Osteocyte (in vitro differentiated cells): ENCODE data around the gene DYNC1H1. TPM values are rescaled to one million over a fixed set of nuclear protein-coding genes. Genes with fewer than 3 reads are reported as not detected.
"Not testable (repeated sequence)": the region's sequence is repeated elsewhere in the genome, so short reads cannot be mapped to it uniquely, and the experiment has no call there.

Source experiments
- DNase-seq: peaks from one replicate; pipeline ENCODE4 v3.0.0; 2021; ENCODE audit warnings: mixed read lengths; ENCODE audit not compliant: unreplicated experiment; ENCODE audit errors: extremely low spot score
- H3K27ac Mint-ChIP-seq: one replicate; pipeline ENCODE4 v1.8.0; 2021; ENCODE audit warnings: mild to moderate bottlenecking, mixed read lengths; ENCODE audit not compliant: unreplicated experiment
- H3K27me3 Mint-ChIP-seq: one replicate; pipeline ENCODE4 v1.8.0; 2021; ENCODE audit warnings: mixed read lengths; ENCODE audit not compliant: unreplicated experiment
- H3K36me3 Mint-ChIP-seq: one replicate; pipeline ENCODE4 v1.8.0; 2021; ENCODE audit warnings: mixed read lengths; ENCODE audit not compliant: unreplicated experiment
- H3K4me1 Mint-ChIP-seq: one replicate; pipeline ENCODE4 v1.8.0; 2021; ENCODE audit warnings: mixed read lengths; ENCODE audit not compliant: unreplicated experiment
- H3K4me3 Mint-ChIP-seq: one replicate; pipeline ENCODE4 v1.8.0; 2021; ENCODE audit warnings: mild to moderate bottlenecking, moderate library complexity, mixed read lengths; ENCODE audit not compliant: unreplicated experiment
- H3K9me3 Mint-ChIP-seq: one replicate; pipeline ENCODE4 v1.8.0; 2021; ENCODE audit warnings: mixed read lengths; ENCODE audit not compliant: unreplicated experiment
- total RNA-seq: library from RNA; stranded (reverse); gene quantifications from 2 replicates; pipeline ENCODE4 v1.2.1, GENCODE V29; 2021
- TF ChIP-seq, protein P1 (sequence below): fragments of 200-600 bp; sonication (generic); IDR thresholded peaks from 2 replicates; pipeline ENCODE4 v1.5.0; 2021; ENCODE audit warnings: antibody characterized with exemption, mild to moderate bottlenecking, moderate library complexity

The DYNC1H1 gene
- total RNA-seq, 1 donor from 2014 or later, result 821 TPM

DNA sequence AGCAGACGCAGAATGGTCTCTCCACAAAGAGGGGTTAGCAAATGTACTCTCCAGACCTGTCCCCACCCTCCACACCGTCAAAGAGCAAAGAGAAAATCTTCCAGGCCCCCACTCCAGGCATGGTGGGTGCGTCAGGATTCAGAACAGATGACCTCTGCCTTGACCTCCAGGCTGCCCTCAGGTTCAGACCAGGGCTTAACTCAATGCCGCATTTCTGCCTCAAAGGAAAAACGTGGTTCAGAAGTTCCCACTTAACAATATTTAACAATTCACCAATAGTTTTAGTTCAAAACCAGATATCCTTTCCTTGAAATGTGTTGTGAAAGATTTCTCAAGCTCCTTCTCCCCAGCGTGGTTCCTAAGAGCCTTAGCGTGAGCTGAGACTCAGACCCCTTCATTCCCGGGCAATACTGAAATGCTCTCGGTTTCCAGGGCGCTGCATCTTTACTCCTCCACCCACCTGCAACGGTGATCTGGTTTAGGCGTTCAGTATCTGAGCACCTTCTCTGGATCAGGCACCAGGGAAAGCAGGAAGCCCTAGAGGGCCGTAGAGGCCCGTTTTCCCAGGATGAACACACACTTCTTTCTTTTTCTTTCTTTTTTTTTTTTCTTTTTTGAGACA lies 99.5 kb downstream of the DYNC1H1 start:
- H3K4me1 Mint-ChIP-seq, result peaks cover 4% of the 10 kb centered on the region
- no peak for DNase-seq
- no peak overlapping the region for H3K27ac Mint-ChIP-seq
- no peaks in the 10 kb centered on the region for H3K9me3 Mint-ChIP-seq
- H3K4me3 Mint-ChIP-seq, result no peak overlapping the region
- H3K27me3 Mint-ChIP-seq, result no peaks in the 10 kb centered on the region
- TF ChIP-seq, protein P1, sequence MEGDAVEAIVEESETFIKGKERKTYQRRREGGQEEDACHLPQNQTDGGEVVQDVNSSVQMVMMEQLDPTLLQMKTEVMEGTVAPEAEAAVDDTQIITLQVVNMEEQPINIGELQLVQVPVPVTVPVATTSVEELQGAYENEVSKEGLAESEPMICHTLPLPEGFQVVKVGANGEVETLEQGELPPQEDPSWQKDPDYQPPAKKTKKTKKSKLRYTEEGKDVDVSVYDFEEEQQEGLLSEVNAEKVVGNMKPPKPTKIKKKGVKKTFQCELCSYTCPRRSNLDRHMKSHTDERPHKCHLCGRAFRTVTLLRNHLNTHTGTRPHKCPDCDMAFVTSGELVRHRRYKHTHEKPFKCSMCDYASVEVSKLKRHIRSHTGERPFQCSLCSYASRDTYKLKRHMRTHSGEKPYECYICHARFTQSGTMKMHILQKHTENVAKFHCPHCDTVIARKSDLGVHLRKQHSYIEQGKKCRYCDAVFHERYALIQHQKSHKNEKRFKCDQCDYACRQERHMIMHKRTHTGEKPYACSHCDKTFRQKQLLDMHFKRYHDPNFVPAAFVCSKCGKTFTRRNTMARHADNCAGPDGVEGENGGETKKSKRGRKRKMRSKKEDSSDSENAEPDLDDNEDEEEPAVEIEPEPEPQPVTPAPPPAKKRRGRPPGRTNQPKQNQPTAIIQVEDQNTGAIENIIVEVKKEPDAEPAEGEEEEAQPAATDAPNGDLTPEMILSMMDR, result no peak
- H3K36me3 Mint-ChIP-seq, result no peaks in the 10 kb centered on the region

DNA sequence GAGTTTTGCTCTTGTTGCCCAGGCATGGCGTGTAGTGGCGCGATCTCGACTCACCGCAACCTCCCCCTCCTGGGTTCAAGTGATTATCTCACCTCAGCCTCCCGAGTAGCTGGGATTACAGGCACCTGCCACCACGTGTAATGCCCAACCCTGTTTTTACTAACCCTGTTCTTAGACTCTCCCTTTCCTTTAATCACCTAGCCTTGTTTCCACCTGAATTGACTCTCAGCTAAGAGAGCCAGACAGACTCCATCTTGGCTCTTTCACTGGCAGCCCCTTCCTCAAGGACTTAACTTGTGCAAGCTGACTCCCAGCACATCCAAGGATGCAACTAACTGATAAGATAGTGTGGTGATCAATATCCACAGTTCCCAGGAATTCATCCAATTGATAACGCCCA lies 100.2 kb downstream of the DYNC1H1 start:
- H3K36me3 Mint-ChIP-seq, H3K27me3 Mint-ChIP-seq, H3K27ac Mint-ChIP-seq, H3K9me3 Mint-ChIP-seq, H3K4me3 Mint-ChIP-seq, H3K4me1 Mint-ChIP-seq, DNase-seq: not testable (repeated sequence)

DNA sequence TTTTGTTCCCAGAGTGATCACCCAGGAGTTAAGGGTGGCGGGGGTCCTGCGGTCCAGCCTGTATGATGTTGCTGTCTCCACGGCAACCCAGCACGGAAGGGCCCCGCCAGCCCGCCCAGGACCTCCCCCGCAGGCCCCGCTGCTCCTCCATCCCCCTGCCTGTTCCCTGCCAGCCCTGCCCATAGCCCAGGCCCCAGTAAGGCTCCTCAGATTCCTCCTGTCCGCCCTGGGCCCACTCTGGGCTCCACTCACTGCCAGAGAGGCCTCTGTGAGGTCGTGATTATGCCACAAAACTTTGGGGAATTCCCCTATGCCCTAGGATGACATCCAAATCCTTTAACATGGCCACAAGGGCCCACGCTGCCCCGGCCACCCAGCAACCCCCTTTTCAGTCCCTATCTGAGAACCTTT lies 101.7 kb downstream of the DYNC1H1 start:
- Mint-ChIP-seq H3K36me3 (no peaks in the 10 kb centered on the region), H3K9me3 (no peaks in the 10 kb centered on the region), H3K27me3 (no peaks in the 10 kb centered on the region), H3K4me3 (no peak overlapping the region), H3K27ac (no peak overlapping the region), H3K4me1 (peaks cover 4% of the 10 kb centered on the region)
- DNase-seq, result no peak
- TF ChIP-seq, protein P1, result no peak

DNA sequence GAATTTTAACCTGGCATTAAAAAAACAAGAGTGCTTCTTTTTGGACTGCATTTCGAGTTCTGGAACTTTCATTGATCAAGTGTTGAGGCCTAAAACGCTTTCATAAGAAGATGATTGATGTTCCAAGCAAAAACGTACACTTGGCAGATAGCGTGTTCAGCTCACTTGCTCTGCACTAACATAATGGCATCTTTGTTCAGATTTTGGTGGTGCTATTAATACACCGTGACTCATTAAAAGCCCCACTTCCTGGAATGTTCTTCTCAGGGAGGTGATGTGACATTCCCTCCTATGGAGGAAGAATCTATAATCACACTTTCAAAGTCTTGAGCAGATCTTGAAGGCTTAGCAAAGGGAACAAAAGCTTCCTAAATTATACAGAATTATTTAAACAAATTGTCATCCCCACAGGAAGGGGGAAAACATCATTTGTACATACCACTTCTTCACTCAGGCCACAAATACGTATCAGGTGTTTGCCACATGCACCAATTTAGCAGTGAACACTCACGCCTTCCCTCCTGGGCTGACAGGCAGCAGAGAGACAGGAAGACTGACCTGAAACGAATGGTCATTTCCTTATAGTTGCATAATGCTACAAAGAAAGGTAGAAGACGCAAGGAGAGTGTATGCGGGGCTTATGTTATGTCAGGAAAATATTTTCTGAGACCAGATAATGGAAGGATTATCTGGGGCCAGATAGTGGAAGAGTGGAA lies 107.1 kb downstream of the DYNC1H1 start:
- H3K27ac Mint-ChIP-seq, result peak overlapping the region; percentile 35
- no peak overlapping the region for H3K4me3 Mint-ChIP-seq
- TF ChIP-seq, protein P1, result no peak

DNA sequence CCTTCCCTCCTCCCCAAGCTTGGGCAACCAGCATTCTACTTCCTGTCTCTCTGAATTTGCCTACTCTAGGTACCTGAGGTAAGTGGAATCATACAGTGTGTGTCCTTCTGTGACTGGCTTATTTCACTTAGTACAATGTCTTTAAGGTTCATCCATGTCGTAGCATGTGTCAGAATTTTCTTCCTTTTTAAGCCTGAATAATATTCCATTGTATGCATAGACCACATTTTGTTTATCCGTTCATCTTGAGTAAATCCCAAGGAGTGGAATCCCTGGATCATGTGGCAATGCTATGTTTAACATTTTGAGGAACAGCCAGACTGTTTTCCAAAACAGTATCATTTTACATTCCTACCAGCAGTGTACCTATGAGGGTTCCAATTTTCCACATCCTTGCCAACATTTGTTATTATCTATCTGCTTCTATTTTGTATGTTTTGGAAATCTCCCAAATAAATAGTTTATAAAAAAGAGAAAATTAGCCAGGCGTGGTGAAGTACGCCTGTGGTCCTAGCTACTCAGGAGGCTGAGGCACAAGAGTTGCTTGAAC lies 110.1 kb downstream of the DYNC1H1 start:
- H3K9me3 Mint-ChIP-seq, result no peaks in the 10 kb centered on the region
- H3K4me3 Mint-ChIP-seq, result no peak overlapping the region
- no peaks in the 10 kb centered on the region for H3K27me3 Mint-ChIP-seq
- H3K36me3 Mint-ChIP-seq, result peaks cover 12% of the 10 kb centered on the region
- H3K27ac Mint-ChIP-seq, result no peak overlapping the region
- peaks cover 9% of the 10 kb centered on the region for H3K4me1 Mint-ChIP-seq
- TF ChIP-seq, protein P1, result no peak
- no peak for DNase-seq

More for the DNA sequence above, 107.1 kb downstream of the DYNC1H1 start:
- H3K9me3 Mint-ChIP-seq, result no peaks in the 10 kb centered on the region
- H3K27me3 Mint-ChIP-seq, result no peaks in the 10 kb centered on the region
- DNase-seq, result no peak
- H3K36me3 Mint-ChIP-seq, result peaks cover 3% of the 10 kb centered on the region
- peaks cover 9% of the 10 kb centered on the region for H3K4me1 Mint-ChIP-seq
